HepG2 (cell line): ENCODE data around the gene C9orf50. TPM values are rescaled to one million over a fixed set of nuclear protein-coding genes. Genes with fewer than 3 reads are reported as not detected.

Source experiments
- ARNT ChIP-seq: fragments of 450-650 bp; IDR thresholded peaks from 2 replicates; pipeline ENCODE4 v1.6.1; 2017
- CHD4 ChIP-seq: fragments of 200-600 bp; sonication (generic); IDR thresholded peaks from 2 replicates; pipeline ENCODE4 v1.7.0; 2017; ENCODE audit warnings: mild to moderate bottlenecking, low read length, borderline replicate concordance
- KAT8 ChIP-seq: IDR thresholded peaks from 2 replicates; pipeline ENCODE4 v1.6.1; 2016; ENCODE audit warnings: missing genetic modification reagents, missing compliant biosample characterization
- KDM5A ChIP-seq: fragments of 200-600 bp; sonication (generic); IDR thresholded peaks from 2 replicates; pipeline ENCODE4 v1.7.0; 2018; ENCODE audit warnings: antibody characterized with exemption, mild to moderate bottlenecking, low read length, borderline replicate concordance
- MIXL1 ChIP-seq: IDR thresholded peaks from 2 replicates; pipeline ENCODE4 v1.6.1; 2016
- NFIB ChIP-seq: sonication (generic); formaldehyde crosslinking; IDR thresholded peaks from 2 replicates; pipeline ENCODE4 v1.9.0; 2021; ENCODE audit warnings: missing genetic modification reagents, mild to moderate bottlenecking, borderline replicate concordance
- PHF21A ChIP-seq: sonication (generic); formaldehyde crosslinking; IDR thresholded peaks from 2 replicates; pipeline ENCODE4 v1.5.0; 2020; ENCODE audit warnings: mild to moderate bottlenecking, missing genetic modification reagents
- POLR2AphosphoS5 ChIP-seq: IDR thresholded peaks from 2 replicates; pipeline ENCODE4 v1.6.1; 2012; ENCODE audit warnings: low read depth, low read length
- PRMT3 ChIP-seq: sonication (generic); formaldehyde crosslinking; IDR thresholded peaks from 2 replicates; pipeline ENCODE4 v1.8.1; 2022; ENCODE audit warnings: low read depth, mild to moderate bottlenecking, moderate library complexity, missing genetic modification reagents, borderline replicate concordance
- PTBP1 ChIP-seq: fragments of 200-400 bp; formaldehyde crosslinking; IDR thresholded peaks from 2 replicates; pipeline ENCODE4 v1.6.1; 2018; ENCODE audit warnings: low read length, low read depth; ENCODE audit not compliant: poor library complexity, severe bottlenecking
- RARG ChIP-seq: sonication (generic); formaldehyde crosslinking; IDR thresholded peaks from 2 replicates; pipeline ENCODE4 v1.4.0; 2020; ENCODE audit warnings: low read depth, mild to moderate bottlenecking, missing genetic modification reagents
- SIN3B ChIP-seq: fragments of 150-350 bp; IDR thresholded peaks from 2 replicates; pipeline ENCODE4 v1.6.1; 2014; ENCODE audit warnings: low read length
- SMC3 ChIP-seq: IDR thresholded peaks from 2 replicates; pipeline ENCODE4 v1.6.1; 2011; ENCODE audit warnings: low read length, improper control_type of control experiment
- TAF1 ChIP-seq: sonication (generic); formaldehyde crosslinking; IDR thresholded peaks from 2 replicates; pipeline ENCODE4 v1.4.0; 2020; ENCODE audit warnings: missing genetic modification reagents
- ZC3H13 ChIP-seq: sonication (generic); formaldehyde crosslinking; IDR thresholded peaks from 2 replicates; pipeline ENCODE4 v1.8.1; 2023; ENCODE audit warnings: mild to moderate bottlenecking, missing genetic modification reagents, moderate library complexity
- ZFX ChIP-seq: sonication (generic); formaldehyde crosslinking; IDR thresholded peaks from 2 replicates; pipeline ENCODE4 v1.4.0; 2020; ENCODE audit warnings: mild to moderate bottlenecking, low read depth, missing genetic modification reagents, moderate library complexity
- ZNF776 ChIP-seq: sonication (generic); formaldehyde crosslinking; IDR thresholded peaks from 2 replicates; pipeline ENCODE4 v1.4.0; 2020; ENCODE audit warnings: mild to moderate bottlenecking, missing genetic modification reagents
- polyA plus RNA-seq, 8 experiments: library from polyadenylated mRNA; depleted of rRNA in 3 of 8; stranded (reverse) in 7 of 8; unstranded in 1 of 8; fragments of >200 nt; fragmentation: Illumina TruSeq in 4 of 8; extraction: Trizol in 4 of 8; gene quantifications; 2 replicates each; pipeline versions ENCODE4 v1.2.1 to v1.2.3, GENCODE V29; 2011 to 2016; ENCODE audit warnings: low read depth in 4 of 8, missing spikeins in 1 of 8, mixed read lengths in 1 of 8; ENCODE audit not compliant: insufficient read depth in 1 of 8
- total RNA-seq, 5 experiments: library from RNA; depleted of rRNA; stranded (reverse); fragments of >200 nt; fragmentation: Illumina TruSeq; extraction: Trizol; gene quantifications; 2 replicates each; pipeline ENCODE4 v1.2.3, GENCODE V29; 2016; ENCODE audit warnings: low read depth in 1 of 5
- TF ChIP-seq, protein P1 (sequence below): sonication (generic); formaldehyde crosslinking; IDR thresholded peaks from 2 replicates; pipeline ENCODE4 v1.5.1; 2020; ENCODE audit warnings: missing genetic modification reagents, mild to moderate bottlenecking, borderline replicate concordance
- TF ChIP-seq, protein P2 (sequence below): sonication (generic); formaldehyde crosslinking; IDR thresholded peaks from 2 replicates; pipeline ENCODE4 v1.4.0; 2020; ENCODE audit warnings: missing genetic modification reagents
- TF ChIP-seq, protein P3 (sequence below): sonication (generic); formaldehyde crosslinking; IDR thresholded peaks from 2 replicates; pipeline ENCODE4 v1.5.0; 2020; ENCODE audit warnings: missing genetic modification reagents, mild to moderate bottlenecking, borderline replicate concordance
- TF ChIP-seq, protein P4 (sequence below): sonication (generic); formaldehyde crosslinking; IDR thresholded peaks from 2 replicates; pipeline ENCODE4 v1.4.0; 2020; ENCODE audit warnings: mild to moderate bottlenecking, missing genetic modification reagents
- TF ChIP-seq, protein P5 (sequence below): sonication (generic); formaldehyde crosslinking; IDR thresholded peaks from 2 replicates; pipeline ENCODE4 v1.5.0; 2020; ENCODE audit warnings: missing genetic modification reagents
- TF ChIP-seq, protein P6 (sequence below): sonication (generic); formaldehyde crosslinking; IDR thresholded peaks from 2 replicates; pipeline ENCODE4 v1.5.1; 2020; ENCODE audit warnings: missing genetic modification reagents, mild to moderate bottlenecking, borderline replicate concordance

The C9orf50 gene
- total and polyA plus RNA-seq, 2 of the 13 experiments (the other 11 are each of a cell fraction or from before 2014, with no cell fraction given): not detected

DNA sequence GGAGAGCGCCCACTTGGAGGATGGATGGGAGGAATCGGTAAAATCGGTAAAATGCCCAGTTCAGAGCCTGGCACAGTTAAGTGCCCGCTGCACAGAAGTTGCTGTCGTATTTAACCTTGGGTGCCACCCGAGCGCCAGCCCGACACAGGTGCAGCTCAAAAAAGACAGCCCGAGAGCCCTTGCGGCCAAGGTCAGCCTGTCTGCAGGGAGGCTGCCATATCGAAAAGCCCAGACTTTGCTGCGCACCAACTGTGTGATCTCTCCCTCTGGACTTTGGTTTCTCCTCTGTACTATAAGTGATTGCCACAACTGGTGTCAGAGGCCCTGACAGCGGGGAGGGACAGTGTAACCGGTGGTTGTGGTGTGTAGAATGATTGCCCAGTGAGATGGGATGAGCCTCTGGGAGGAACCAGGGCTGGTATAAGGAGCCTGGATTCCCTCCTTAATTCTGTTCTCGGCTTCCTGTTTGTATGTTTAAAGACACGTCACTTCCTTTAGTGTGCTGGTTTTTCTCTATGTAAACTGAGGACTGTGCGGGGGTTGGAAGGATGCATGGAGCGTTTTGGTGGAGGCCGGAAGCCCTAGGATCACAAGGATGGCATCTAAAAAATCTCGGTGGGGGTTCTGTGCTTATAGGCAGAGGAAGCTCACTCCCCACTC is 5.9 kb upstream of the C9orf50 start (continued):
- TF ChIP-seq PHF21A (CRISPR knock-in tag) (no peak; the same call in 1 of the 2 replicates), NFIB (CRISPR knock-in tag) (no peak), SMC3 (no peak), POLR2AphosphoS5 (peak; percentile 42), MIXL1 (CRISPR knock-in tag) (no peak), CHD4 (no peak), ARNT (no peak), KAT8 (CRISPR knock-in tag) (no peak; the same call in 1 of the 2 replicates), ZFX (CRISPR knock-in tag) (peak; percentile 30), ZNF776 (no peak), TAF1 (CRISPR knock-in tag) (no peak; the same call in 1 of the 2 replicates), KDM5A (peak; percentile 50; the same call in 1 of the 2 replicates), RARG (no peak), PRMT3 (CRISPR knock-in tag) (no peak), SIN3B (no peak), PTBP1 (no peak), ZC3H13 (CRISPR knock-in tag) (no peak)
- TF ChIP-seq, protein P1, sequence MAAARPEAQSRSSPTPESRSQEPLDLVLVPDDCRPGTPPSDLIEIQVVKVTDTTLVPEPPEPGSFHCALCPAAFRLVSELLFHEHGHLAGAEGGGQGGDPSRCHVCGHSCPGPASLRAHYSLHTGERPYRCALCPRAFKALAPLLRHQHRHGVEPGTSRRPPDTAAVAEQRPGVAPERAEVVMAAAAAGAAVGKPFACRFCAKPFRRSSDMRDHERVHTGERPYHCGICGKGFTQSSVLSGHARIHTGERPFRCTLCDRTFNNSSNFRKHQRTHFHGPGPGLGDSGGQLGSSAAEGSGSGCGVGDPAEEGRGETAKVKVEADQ (CRISPR knock-in tag): no peak
- TF ChIP-seq, protein P2, sequence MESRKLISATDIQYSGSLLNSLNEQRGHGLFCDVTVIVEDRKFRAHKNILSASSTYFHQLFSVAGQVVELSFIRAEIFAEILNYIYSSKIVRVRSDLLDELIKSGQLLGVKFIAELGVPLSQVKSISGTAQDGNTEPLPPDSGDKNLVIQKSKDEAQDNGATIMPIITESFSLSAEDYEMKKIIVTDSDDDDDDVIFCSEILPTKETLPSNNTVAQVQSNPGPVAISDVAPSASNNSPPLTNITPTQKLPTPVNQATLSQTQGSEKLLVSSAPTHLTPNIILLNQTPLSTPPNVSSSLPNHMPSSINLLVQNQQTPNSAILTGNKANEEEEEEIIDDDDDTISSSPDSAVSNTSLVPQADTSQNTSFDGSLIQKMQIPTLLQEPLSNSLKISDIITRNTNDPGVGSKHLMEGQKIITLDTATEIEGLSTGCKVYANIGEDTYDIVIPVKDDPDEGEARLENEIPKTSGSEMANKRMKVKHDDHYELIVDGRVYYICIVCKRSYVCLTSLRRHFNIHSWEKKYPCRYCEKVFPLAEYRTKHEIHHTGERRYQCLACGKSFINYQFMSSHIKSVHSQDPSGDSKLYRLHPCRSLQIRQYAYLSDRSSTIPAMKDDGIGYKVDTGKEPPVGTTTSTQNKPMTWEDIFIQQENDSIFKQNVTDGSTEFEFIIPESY (CRISPR knock-in tag): no peak
- TF ChIP-seq, protein P3, sequence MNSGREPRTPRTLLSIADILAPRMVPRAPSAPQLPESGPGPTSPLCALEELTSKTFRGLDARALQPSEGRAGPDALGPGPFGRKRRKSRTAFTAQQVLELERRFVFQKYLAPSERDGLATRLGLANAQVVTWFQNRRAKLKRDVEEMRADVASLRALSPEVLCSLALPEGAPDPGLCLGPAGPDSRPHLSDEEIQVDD (CRISPR knock-in tag): no peak
- TF ChIP-seq, protein P4, sequence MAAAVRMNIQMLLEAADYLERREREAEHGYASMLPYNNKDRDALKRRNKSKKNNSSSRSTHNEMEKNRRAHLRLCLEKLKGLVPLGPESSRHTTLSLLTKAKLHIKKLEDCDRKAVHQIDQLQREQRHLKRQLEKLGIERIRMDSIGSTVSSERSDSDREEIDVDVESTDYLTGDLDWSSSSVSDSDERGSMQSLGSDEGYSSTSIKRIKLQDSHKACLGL: peak; percentile 12; the same call in 1 of the 2 replicates
- TF ChIP-seq, protein P5, sequence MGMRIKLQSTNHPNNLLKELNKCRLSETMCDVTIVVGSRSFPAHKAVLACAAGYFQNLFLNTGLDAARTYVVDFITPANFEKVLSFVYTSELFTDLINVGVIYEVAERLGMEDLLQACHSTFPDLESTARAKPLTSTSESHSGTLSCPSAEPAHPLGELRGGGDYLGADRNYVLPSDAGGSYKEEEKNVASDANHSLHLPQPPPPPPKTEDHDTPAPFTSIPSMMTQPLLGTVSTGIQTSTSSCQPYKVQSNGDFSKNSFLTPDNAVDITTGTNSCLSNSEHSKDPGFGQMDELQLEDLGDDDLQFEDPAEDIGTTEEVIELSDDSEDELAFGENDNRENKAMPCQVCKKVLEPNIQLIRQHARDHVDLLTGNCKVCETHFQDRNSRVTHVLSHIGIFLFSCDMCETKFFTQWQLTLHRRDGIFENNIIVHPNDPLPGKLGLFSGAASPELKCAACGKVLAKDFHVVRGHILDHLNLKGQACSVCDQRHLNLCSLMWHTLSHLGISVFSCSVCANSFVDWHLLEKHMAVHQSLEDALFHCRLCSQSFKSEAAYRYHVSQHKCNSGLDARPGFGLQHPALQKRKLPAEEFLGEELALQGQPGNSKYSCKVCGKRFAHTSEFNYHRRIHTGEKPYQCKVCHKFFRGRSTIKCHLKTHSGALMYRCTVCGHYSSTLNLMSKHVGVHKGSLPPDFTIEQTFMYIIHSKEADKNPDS: no peak
- TF ChIP-seq, protein P6, sequence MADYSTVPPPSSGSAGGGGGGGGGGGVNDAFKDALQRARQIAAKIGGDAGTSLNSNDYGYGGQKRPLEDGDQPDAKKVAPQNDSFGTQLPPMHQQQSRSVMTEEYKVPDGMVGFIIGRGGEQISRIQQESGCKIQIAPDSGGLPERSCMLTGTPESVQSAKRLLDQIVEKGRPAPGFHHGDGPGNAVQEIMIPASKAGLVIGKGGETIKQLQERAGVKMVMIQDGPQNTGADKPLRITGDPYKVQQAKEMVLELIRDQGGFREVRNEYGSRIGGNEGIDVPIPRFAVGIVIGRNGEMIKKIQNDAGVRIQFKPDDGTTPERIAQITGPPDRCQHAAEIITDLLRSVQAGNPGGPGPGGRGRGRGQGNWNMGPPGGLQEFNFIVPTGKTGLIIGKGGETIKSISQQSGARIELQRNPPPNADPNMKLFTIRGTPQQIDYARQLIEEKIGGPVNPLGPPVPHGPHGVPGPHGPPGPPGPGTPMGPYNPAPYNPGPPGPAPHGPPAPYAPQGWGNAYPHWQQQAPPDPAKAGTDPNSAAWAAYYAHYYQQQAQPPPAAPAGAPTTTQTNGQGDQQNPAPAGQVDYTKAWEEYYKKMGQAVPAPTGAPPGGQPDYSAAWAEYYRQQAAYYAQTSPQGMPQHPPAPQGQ: no peak
